ENCODE results near the gene NEFH.
"Not testable (repeated sequence)": the region's sequence is repeated elsewhere in the genome, so short reads cannot be mapped to it uniquely, and the experiment has no call there.

The NEFH gene

DNA sequence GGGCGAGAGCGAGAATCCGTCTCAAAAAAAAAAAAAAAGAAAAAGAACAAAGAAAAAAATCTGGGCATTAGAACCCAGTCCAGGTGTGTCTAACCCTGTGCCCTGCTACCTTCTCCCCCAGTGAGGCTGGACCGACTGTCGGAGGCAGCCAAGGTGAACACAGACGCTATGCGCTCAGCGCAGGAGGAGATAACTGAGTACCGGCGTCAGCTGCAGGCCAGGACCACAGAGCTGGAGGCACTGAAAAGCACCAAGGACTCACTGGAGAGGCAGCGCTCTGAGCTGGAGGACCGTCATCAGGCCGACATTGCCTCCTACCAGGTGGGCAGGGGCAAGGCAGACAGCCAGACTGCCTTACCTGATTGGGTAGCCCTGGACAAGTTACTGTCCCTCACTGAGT, 3.2 kb downstream of the NEFH start:
- Histone ChIP-seq H3K9me3 (ENCODE audit: control insufficient read depth, low read depth, low read length) (no peaks in the 10 kb centered on the region), H3K36me3 (ENCODE audit: control insufficient read depth, low read depth, low read length) (no peaks in the 10 kb centered on the region), H3K27ac (ENCODE audit: low read length) (no peak overlapping the region), H3K9ac (ENCODE audit: low read length) (no peak overlapping the region), H3K4me3 (ENCODE audit: low read length) (no peak overlapping the region), H3K27me3 (ENCODE audit: control insufficient read depth, insufficient read depth, low read length) (peaks cover 48% of the 10 kb centered on the region), H3K4me1 (ENCODE audit: control insufficient read depth, low read depth, low read length) (peaks cover 17% of the 10 kb centered on the region)

DNA sequence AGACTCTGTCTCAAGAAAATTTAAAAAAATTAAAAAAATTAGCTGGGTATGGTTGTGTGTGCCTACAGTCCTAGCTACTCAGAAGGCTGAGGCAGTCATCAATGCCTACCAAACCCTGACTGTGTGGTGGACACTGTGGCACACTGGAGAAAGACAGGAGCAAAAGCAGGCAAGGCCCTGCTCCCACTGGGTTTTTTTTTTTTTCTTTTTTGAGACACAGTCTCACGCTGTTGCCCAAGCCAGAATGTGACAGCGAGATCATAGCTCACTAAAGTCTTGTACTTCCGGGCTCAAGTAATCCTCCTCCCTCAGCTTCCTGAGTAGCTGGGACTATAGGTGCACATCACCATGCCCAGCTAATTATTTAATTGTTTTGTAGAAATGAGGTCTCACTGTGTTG, 4.6 kb downstream of the NEFH start:
- Histone ChIP-seq H3K27ac (ENCODE audit: low read length) (no peak overlapping the region), H3K4me3 (ENCODE audit: low read length) (no peak overlapping the region), H3K4me1 (ENCODE audit: control insufficient read depth, low read depth, low read length) (peaks cover 13% of the 10 kb centered on the region), H3K27me3 (ENCODE audit: control insufficient read depth, insufficient read depth, low read length) (peaks cover 34% of the 10 kb centered on the region), H3K9ac (ENCODE audit: low read length) (no peak overlapping the region), H3K9me3 (ENCODE audit: control insufficient read depth, low read depth, low read length) (no peaks in the 10 kb centered on the region), H3K36me3 (ENCODE audit: control insufficient read depth, low read depth, low read length) (no peaks in the 10 kb centered on the region)

DNA sequence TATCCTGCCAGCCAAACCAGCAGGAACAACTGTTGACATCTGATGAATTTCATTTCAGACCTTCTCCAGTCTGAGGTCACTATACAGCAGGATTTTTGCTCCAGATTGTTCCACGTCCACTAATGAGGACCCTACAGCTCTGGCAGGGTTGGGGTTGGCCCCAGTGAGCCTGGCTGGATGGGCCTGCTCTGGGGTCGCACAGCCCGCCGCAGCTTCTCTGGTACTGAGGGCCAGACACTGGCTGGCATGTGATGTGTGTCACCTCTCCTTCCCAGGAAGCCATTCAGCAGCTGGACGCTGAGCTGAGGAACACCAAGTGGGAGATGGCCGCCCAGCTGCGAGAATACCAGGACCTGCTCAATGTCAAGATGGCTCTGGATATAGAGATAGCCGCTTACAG, 5.4 kb downstream of the NEFH start:
- no peaks in the 10 kb centered on the region for H3K9me3 ChIP-seq (ENCODE audit: control insufficient read depth, low read depth, low read length)
- H3K9ac ChIP-seq (ENCODE audit: low read length) = no peak overlapping the region
- peaks cover 13% of the 10 kb centered on the region for H3K4me1 ChIP-seq (ENCODE audit: control insufficient read depth, low read depth, low read length)
- peaks cover 26% of the 10 kb centered on the region for H3K27me3 ChIP-seq (ENCODE audit: control insufficient read depth, insufficient read depth, low read length)
- no peak overlapping the region for H3K27ac ChIP-seq (ENCODE audit: low read length)
- H3K4me3 ChIP-seq (ENCODE audit: low read length) = no peak overlapping the region
- H3K36me3 ChIP-seq (ENCODE audit: control insufficient read depth, low read depth, low read length) = no peaks in the 10 kb centered on the region

DNA sequence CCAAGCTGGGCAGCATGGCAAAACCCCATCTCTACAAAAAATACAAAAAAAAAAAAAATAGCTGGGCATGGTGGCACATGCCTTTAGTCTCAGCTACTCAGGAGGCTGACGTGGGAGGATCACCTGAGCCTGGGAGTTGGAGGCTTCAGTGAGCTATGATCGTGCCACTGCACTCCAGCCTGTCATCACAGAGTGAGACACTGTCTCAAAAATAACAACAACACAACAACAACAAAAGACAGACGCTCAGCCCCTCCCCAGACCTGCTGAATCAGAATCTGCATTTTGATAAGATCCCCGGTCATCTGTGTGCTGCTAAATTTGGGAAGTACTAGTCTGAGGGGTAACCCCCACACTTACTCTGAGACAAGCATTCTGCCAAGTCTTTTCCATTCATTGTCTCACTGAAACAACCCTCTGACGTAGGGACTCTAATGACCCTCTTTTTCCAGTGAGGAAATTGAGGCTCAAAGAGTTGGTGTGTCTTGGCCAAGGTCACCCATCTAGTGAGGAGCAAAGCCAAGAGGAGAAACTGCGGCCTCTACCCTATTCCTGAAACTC, 7.5 kb downstream of the NEFH start:
- H3K36me3 ChIP-seq (ENCODE audit: control insufficient read depth, low read depth, low read length) = no peaks in the 10 kb centered on the region
- no peak overlapping the region for H3K4me3 ChIP-seq (ENCODE audit: low read length)
- peaks cover 5% of the 10 kb centered on the region for H3K27me3 ChIP-seq (ENCODE audit: control insufficient read depth, insufficient read depth, low read length)
- no peaks in the 10 kb centered on the region for H3K9me3 ChIP-seq (ENCODE audit: control insufficient read depth, low read depth, low read length)
- H3K27ac ChIP-seq (ENCODE audit: low read length) = no peak overlapping the region
- H3K4me1 ChIP-seq (ENCODE audit: control insufficient read depth, low read depth, low read length) = no peaks in the 10 kb centered on the region
- H3K9ac ChIP-seq (ENCODE audit: low read length) = no peak overlapping the region

DNA sequence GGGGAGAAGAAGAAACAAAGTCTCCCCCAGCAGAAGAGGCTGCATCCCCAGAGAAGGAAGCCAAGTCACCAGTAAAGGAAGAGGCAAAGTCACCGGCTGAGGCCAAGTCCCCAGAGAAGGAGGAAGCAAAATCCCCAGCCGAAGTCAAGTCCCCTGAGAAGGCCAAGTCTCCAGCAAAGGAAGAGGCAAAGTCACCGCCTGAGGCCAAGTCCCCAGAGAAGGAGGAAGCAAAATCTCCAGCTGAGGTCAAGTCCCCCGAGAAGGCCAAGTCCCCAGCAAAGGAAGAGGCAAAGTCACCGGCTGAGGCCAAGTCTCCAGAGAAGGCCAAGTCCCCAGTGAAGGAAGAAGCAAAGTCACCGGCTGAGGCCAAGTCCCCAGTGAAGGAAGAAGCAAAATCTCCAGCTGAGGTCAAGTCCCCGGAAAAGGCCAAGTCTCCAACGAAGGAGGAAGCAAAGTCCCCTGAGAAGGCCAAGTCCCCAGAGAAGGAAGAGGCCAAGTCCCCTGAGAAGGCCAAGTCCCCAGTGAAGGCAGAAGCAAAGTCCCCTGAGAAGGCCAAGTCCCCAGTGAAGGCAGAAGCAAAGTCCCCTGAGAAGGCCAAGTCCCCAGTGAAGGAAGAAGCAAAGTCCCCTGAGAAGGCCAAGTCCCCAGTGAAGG, 9.2 kb downstream of the NEFH start:
- not testable (repeated sequence) for H3K36me3 ChIP-seq (ENCODE audit: control insufficient read depth, low read depth, low read length); H3K4me3 ChIP-seq (ENCODE audit: low read length); H3K9ac ChIP-seq (ENCODE audit: low read length); H3K9me3 ChIP-seq (ENCODE audit: control insufficient read depth, low read depth, low read length); H3K27ac ChIP-seq (ENCODE audit: low read length); H3K4me1 ChIP-seq (ENCODE audit: control insufficient read depth, low read depth, low read length); H3K27me3 ChIP-seq (ENCODE audit: control insufficient read depth, insufficient read depth, low read length)

DNA sequence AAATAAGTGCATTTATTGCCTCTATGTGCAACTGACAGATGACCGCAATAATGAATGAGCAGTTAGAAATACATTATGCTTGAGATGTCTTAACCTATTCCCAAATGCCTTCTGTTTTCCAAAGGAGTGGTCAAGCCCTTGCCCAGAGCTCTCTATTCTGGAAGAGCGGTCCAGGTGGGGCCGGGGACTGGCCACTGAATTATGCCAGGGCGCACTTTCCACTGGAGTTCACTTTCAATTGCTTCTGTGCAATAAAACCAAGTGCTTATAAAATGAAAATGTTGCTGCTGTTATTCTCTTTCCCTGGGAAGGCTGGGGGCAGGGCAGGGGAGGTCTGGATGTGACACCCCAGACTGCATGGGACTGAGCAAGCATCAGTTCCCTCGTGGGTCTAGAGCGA, 11.0 kb downstream of the NEFH start:
- no peak overlapping the region for H3K9ac ChIP-seq (ENCODE audit: low read length)
- no peaks in the 10 kb centered on the region for H3K27me3 ChIP-seq (ENCODE audit: control insufficient read depth, insufficient read depth, low read length)
- no peak overlapping the region for H3K27ac ChIP-seq (ENCODE audit: low read length)
- no peaks in the 10 kb centered on the region for H3K9me3 ChIP-seq (ENCODE audit: control insufficient read depth, low read depth, low read length)
- no peak overlapping the region for H3K4me3 ChIP-seq (ENCODE audit: low read length)
- H3K36me3 ChIP-seq (ENCODE audit: control insufficient read depth, low read depth, low read length) = no peaks in the 10 kb centered on the region
- H3K4me1 ChIP-seq (ENCODE audit: control insufficient read depth, low read depth, low read length) = no peaks in the 10 kb centered on the region

DNA sequence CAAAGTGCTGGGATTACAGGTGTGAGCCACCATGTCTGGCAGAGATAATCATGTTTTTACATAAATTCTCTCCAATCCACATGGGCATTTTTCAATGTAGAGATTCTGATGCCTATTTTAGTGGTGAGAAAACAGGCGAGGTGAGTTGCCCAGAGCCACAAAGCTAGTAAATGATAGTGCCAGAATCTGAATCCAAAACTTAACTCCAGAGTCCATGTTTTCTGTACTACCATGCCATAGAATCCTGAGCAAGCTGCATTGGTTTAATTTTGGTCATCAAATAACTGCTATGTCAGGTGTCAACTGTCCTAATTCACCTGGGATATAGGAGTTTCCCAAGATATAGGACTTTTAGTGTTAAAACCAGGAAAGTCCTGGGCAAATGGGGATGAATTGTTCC, 13.6 kb downstream of the NEFH start:
- no peak overlapping the region for H3K9ac ChIP-seq (ENCODE audit: low read length)
- H3K27ac ChIP-seq (ENCODE audit: low read length) = no peak overlapping the region
- H3K4me3 ChIP-seq (ENCODE audit: low read length) = no peak overlapping the region
- H3K27me3 ChIP-seq (ENCODE audit: control insufficient read depth, insufficient read depth, low read length) = no peaks in the 10 kb centered on the region
- no peaks in the 10 kb centered on the region for H3K4me1 ChIP-seq (ENCODE audit: control insufficient read depth, low read depth, low read length)
- H3K36me3 ChIP-seq (ENCODE audit: control insufficient read depth, low read depth, low read length) = no peaks in the 10 kb centered on the region
- no peaks in the 10 kb centered on the region for H3K9me3 ChIP-seq (ENCODE audit: control insufficient read depth, low read depth, low read length)

DNA sequence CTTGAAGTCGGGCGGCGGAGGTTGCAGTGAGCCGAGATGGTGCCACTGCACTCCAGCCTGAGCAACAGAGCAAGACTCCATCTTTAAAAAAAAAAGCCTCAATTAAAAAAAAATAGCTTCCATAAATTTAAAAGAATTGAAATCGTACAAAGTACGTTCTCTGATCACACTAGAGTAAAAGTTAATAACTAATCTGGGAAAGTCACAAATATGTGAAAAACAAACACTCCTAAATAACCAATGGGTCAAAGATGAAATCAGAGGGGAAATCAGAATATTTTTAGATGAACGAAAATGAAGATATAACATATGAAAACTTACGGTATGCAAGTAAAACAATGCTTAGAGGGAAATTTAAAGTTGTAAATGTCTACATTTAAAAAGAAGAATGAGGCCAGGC, 19.8 kb downstream of the NEFH start:
- Histone ChIP-seq H3K9me3 (ENCODE audit: control insufficient read depth, low read depth, low read length) (no peaks in the 10 kb centered on the region), H3K27me3 (ENCODE audit: control insufficient read depth, insufficient read depth, low read length) (no peaks in the 10 kb centered on the region), H3K4me3 (ENCODE audit: low read length) (no peak overlapping the region), H3K36me3 (ENCODE audit: control insufficient read depth, low read depth, low read length) (no peaks in the 10 kb centered on the region), H3K9ac (ENCODE audit: low read length) (no peak overlapping the region), H3K4me1 (ENCODE audit: control insufficient read depth, low read depth, low read length) (no peaks in the 10 kb centered on the region), H3K27ac (ENCODE audit: low read length) (no peak overlapping the region)

DNA sequence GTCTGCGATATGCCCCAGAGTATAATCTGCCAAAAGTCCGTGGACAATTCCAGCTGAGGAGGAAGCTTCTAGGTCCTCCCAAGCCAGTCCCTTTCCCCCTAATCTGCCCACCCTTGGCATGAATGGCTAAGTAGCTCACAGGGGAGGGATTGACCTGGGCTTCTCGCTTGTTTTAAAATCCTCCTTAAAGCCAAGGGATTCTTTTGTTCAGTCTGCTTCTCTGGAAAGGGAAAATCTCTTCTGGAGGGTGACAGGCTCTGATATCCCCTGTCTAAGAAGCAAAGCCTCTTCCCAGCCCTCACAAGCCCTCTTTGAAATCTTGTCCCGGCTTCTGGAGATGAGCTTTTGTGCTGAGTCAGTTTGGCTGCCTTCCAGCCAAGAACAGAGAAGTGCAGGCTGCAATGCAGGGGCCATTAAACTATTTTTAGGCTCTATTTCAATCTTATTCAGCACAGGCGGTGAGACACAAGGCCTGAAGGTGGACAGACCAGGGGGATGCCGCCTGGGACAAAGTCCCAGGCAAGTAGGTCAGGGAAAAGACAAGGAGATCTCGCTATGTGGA, 23.9 kb downstream of the NEFH start:
- peaks cover 23% of the 10 kb centered on the region for H3K36me3 ChIP-seq (ENCODE audit: control insufficient read depth, low read depth, low read length)
- H3K9ac ChIP-seq (ENCODE audit: low read length) = no peak overlapping the region
- H3K4me3 ChIP-seq (ENCODE audit: low read length) = no peak overlapping the region
- no peaks in the 10 kb centered on the region for H3K9me3 ChIP-seq (ENCODE audit: control insufficient read depth, low read depth, low read length)
- H3K27ac ChIP-seq (ENCODE audit: low read length) = no peak overlapping the region
- H3K4me1 ChIP-seq (ENCODE audit: control insufficient read depth, low read depth, low read length) = no peaks in the 10 kb centered on the region
- no peaks in the 10 kb centered on the region for H3K27me3 ChIP-seq (ENCODE audit: control insufficient read depth, insufficient read depth, low read length)

DNA sequence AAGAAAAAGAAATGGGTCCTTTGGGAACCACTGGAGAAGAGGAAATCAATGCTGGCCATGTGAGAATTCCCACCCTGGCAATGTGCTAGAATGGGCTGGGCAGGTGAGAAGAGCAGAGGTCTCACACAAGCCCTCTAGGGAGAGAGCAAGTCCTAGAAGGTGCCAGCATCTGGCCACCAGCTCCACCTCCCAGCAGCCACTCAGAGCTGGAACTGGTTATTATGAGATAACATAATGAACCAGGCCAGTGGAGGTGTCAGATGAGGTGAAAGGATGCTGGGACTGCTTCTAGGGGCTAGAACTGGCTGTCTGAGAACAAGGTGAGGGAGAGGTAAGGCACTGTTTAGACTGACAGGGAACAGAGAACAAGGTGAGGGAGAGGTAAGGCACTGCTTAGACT, 29.3 kb downstream of the NEFH start:
- H3K4me3 ChIP-seq (ENCODE audit: low read length) = no peak overlapping the region
- H3K4me1 ChIP-seq (ENCODE audit: control insufficient read depth, low read depth, low read length) = no peaks in the 10 kb centered on the region
- H3K36me3 ChIP-seq (ENCODE audit: control insufficient read depth, low read depth, low read length) = peaks cover 49% of the 10 kb centered on the region
- no peak overlapping the region for H3K9ac ChIP-seq (ENCODE audit: low read length)
- H3K27me3 ChIP-seq (ENCODE audit: control insufficient read depth, insufficient read depth, low read length) = no peaks in the 10 kb centered on the region
- H3K9me3 ChIP-seq (ENCODE audit: control insufficient read depth, low read depth, low read length) = no peaks in the 10 kb centered on the region
- H3K27ac ChIP-seq (ENCODE audit: low read length) = no peak overlapping the region

DNA sequence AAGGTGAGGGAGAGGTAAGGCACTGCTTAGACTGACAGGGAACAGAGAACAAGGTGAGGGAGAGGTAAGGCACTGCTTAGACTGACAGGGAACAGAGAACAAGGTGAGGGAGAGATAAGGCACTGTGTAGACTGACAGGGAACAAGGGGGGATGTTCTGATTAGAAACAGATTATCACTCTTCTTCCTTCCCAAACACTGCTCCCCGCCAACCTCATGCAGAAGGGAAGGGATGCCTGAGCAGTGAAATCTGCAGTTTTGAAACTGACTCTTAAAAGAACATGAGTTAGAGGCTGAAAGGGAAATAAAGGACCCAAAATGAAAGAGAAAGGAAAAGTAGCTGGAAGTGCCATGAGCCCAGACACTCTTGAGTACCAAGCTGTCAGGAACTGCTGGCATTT, 29.8 kb downstream of the NEFH start:
- Histone ChIP-seq H3K9me3 (ENCODE audit: control insufficient read depth, low read depth, low read length) (no peaks in the 10 kb centered on the region), H3K4me1 (ENCODE audit: control insufficient read depth, low read depth, low read length) (no peaks in the 10 kb centered on the region), H3K4me3 (ENCODE audit: low read length) (no peak overlapping the region), H3K36me3 (ENCODE audit: control insufficient read depth, low read depth, low read length) (peaks cover 49% of the 10 kb centered on the region), H3K27me3 (ENCODE audit: control insufficient read depth, insufficient read depth, low read length) (no peaks in the 10 kb centered on the region), H3K9ac (ENCODE audit: low read length) (no peak overlapping the region), H3K27ac (ENCODE audit: low read length) (no peak overlapping the region)

DNA sequence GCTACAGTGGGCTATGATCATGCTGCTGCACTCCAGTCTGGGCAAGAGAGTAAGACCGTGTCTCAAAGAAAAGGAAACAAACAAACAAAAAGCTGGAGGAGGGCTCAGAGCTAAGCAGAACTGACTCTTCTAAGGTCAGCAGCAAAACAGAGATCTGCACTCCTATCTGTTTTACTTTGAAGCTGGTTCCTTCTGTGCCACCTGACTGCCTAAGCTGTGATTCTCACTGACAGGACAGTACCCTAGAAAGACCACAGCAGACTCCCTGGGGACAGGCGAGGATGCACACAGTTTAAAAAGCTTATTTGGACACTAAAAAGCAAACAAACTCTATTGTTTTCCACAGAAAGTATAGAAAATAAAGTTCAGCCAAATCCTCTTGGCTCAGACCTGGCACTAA, 30.5 kb downstream of the NEFH start:
- Histone ChIP-seq H3K27me3 (ENCODE audit: control insufficient read depth, insufficient read depth, low read length) (no peaks in the 10 kb centered on the region), H3K4me1 (ENCODE audit: control insufficient read depth, low read depth, low read length) (no peaks in the 10 kb centered on the region), H3K9me3 (ENCODE audit: control insufficient read depth, low read depth, low read length) (no peaks in the 10 kb centered on the region), H3K4me3 (ENCODE audit: low read length) (no peak overlapping the region), H3K27ac (ENCODE audit: low read length) (no peak overlapping the region), H3K36me3 (ENCODE audit: control insufficient read depth, low read depth, low read length) (peaks cover 54% of the 10 kb centered on the region), H3K9ac (ENCODE audit: low read length) (no peak overlapping the region)
